Measurements from ENCODE around the gene RPTOR.
A peak's percentile ranks its signal among the peaks of the same experiment; 100 is the strongest.

GRCh38 chr17:80990921-80991644 lies 446.4 kb downstream of the RPTOR start:
- TF ChIP-seq JUND (IDR thresholded peaks at IDR 0.05) (no peak), NFIC (IDR thresholded peaks at IDR 0.05; ENCODE audit: borderline replicate concordance) (no peak), RFX5 (IDR thresholded peaks at IDR 0.05; ENCODE audit: low read length) (no peak), FOXM1 (IDR thresholded peaks at IDR 0.05; ENCODE audit: low read depth) (no peak), RXRA (IDR thresholded peaks at IDR 0.05; ENCODE audit: borderline replicate concordance, low read depth) (no peak), YY1 (IDR thresholded peaks at IDR 0.05; ENCODE audit: low read depth) (0 out of 2 replicates have a peak, but pooled peaks have one; percentile 7), SIN3A (IDR thresholded peaks at IDR 0.05; ENCODE audit: borderline replicate concordance, low read depth, low read length) (no peak)
- TF ChIP-seq, protein P1, sequence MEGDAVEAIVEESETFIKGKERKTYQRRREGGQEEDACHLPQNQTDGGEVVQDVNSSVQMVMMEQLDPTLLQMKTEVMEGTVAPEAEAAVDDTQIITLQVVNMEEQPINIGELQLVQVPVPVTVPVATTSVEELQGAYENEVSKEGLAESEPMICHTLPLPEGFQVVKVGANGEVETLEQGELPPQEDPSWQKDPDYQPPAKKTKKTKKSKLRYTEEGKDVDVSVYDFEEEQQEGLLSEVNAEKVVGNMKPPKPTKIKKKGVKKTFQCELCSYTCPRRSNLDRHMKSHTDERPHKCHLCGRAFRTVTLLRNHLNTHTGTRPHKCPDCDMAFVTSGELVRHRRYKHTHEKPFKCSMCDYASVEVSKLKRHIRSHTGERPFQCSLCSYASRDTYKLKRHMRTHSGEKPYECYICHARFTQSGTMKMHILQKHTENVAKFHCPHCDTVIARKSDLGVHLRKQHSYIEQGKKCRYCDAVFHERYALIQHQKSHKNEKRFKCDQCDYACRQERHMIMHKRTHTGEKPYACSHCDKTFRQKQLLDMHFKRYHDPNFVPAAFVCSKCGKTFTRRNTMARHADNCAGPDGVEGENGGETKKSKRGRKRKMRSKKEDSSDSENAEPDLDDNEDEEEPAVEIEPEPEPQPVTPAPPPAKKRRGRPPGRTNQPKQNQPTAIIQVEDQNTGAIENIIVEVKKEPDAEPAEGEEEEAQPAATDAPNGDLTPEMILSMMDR (IDR thresholded peaks at IDR 0.05) = no peak
- TF ChIP-seq, protein P2, sequence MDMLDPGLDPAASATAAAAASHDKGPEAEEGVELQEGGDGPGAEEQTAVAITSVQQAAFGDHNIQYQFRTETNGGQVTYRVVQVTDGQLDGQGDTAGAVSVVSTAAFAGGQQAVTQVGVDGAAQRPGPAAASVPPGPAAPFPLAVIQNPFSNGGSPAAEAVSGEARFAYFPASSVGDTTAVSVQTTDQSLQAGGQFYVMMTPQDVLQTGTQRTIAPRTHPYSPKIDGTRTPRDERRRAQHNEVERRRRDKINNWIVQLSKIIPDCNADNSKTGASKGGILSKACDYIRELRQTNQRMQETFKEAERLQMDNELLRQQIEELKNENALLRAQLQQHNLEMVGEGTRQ (IDR thresholded peaks at IDR 0.05; ENCODE audit: borderline replicate concordance, low read depth, low read length) = no peak
